GOT3 (cell line): ENCODE data around the gene SSR3.
"Not testable (repeated sequence)": the region's sequence is repeated elsewhere in the genome, so short reads cannot be mapped to it uniquely, and the experiment has no call there.

Experiments used
- DNase-seq: peaks from one replicate; lab custom pipeline; 2025; ENCODE audit warnings: mixed read lengths; lab: John Stamatoyannopoulos, UW

Gene SSR3

DNA sequence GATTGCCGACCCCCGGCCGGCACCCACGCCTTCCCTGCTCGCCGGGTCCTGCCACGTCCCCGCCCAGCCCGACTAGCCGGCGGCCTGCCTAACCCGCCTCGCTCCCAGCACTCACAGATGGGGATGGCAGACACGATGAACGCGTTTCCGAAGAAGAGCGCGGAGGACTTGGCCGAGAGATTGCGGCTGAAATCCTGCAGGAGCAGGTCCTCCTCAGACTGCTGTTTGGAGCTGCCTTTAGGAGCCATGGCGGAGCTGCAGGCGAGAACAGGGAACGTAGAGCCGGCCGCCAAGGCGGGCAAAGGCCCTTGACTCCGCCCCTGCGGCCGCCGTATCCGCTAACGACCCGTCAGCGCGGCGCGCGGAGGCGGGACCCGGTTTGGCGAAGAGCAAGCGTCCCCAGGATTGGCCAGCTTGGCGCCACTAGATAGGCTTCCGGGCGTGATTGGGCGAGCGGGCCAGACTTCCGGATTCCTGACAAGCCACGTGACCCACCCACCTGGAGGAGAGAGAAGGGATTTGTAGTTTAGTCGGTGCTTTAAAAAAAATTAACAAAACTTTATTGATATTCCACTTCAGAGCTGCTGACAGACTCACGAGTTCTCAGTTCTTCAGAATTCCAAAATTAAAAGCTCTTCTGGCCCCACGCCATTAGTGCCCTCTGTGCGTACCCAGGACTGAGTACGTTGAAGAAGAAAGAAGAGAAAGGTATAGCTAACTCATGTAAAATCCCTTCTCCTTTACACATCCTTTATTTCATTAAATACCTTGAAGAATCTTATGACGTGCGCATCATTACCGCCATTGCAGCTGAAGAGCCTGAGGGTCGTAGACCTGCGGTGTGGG, at the start of gene SSR3:
TSS of gene SSR3 (minus strand) at position 276 of the 846 bp plus-strand sequence. CDS start at position 248, 28 bp downstream.
- peak; percentile 99 for DNase-seq

DNA sequence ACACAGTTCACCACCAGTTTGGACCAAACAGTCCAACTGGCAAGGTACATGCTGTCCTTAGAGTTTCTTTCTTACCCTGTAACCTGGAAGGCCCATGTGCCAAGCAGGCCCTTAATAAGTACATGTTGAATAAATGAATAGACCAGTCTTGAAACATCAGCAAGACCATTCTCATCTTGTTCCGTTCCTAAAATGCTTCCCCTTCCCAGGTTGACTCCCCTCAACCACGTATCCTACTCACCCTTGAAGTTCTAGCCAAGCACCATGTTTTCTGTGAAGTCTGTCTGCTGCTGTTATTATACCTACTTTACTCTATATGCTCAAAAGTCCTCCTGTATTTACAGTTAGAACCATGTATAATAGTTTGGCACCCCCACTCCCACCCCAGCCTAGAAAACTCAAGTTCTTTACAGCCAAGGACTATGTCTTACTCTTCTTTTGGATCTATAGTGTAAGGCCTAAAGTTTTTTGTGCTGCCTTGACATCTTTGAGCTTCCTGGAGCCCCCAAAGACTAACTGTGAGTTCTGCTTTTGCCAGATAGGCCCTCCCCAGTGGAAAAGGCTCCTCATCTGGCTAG, 49.2 kb upstream of the SSR3 start:
- no peak for DNase-seq

GRCh38 chr3:156603379-156604017, 48.6 kb upstream of the SSR3 start:
- DNase-seq: no peak

- DNase-seq: no peak
Measured at GRCh38 chr3:156602424-156602823, 47.5 kb upstream of the SSR3 start.

DNA sequence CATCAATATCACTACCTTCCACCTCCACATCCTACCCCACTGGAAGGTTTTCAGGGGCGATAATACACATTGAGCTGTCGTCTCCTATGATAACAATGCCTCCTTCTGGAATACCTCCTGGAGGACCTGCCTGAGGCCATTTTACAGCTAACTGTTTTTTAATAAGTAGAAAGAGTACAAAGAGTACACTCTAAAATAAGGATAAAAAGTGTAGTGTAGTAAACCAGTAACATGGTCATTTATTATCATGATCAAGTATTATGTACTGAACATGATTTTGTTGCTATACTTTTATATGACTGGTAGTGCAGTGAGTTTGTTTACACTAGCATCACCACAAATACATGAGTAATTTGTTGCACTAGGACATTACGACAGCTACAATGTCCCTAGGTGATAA, 46.6 kb upstream of the SSR3 start:
- DNase-seq: no peak

GRCh38 chr3:156600834-156601233, 45.9 kb upstream of the SSR3 start:
- DNase-seq: no peak

- no peak for DNase-seq
Measured at GRCh38 chr3:156599089-156599874, 44.4 kb upstream of the SSR3 start.

DNA sequence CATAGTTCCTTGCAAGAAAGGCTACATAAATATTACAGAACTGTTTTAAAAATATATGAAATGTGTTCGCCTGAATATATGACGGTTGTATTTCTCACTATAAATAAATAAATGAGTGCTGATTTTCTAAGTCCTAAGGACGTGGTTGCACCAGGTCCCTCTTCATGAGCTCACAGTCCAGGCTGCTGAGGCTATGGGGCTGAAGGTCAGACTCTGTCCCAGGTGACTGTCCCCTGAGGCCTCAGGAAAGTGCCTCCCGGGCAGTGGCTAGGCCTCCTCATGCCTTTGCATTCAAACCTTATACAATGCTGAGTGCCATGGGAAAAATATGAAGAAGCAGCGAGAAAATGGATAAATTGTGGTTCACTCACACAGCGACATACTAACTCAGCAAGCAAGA, 43.5 kb upstream of the SSR3 start:
- no peak for DNase-seq

DNA sequence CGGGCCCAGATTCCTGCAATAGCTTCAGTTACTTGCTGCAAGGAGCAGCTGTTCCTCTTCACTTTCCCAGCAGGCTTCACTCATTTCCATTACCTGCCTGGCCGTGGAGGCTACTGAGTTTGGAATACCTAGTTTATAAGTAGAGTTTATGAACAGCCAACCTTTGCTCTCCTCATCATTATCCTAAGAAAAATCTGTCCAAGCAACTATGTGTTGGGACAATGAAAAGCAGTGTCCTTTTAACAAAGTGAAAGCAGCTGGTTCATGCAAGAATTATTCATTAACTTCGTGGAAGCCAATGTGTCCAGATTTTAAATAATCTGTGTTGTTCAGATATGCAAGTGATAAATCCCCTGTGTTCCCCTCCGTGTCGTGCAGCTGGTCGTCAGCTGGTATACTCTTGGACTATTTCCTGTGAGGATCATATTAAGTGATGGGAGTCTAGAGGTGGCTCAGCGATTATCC, 39.3 kb upstream of the SSR3 start:
- no peak for DNase-seq

- DNase-seq: no peak
Measured at GRCh38 chr3:156593814-156594213, 38.9 kb upstream of the SSR3 start.

GRCh38 chr3:156589806-156590205, 34.9 kb upstream of the SSR3 start:
- not testable (repeated sequence) for DNase-seq

DNA sequence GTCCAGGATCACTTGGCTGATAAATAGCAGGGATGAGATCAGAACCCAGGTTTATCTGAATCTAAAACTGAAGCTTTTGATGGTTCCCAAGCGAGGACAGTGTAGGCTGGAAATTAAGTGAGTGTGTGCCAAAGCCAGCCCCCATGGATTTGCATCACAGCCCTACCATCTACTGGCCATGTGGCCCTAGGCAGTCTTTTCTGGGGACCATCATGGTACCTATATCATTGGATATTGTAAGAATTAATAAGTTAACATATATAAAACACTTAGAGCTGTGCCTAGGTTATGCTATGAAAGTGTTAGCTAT, 32.8 kb upstream of the SSR3 start:
- no peak for DNase-seq

- no peak for DNase-seq
Measured at GRCh38 chr3:156586905-156587759, 32.2 kb upstream of the SSR3 start.

DNA sequence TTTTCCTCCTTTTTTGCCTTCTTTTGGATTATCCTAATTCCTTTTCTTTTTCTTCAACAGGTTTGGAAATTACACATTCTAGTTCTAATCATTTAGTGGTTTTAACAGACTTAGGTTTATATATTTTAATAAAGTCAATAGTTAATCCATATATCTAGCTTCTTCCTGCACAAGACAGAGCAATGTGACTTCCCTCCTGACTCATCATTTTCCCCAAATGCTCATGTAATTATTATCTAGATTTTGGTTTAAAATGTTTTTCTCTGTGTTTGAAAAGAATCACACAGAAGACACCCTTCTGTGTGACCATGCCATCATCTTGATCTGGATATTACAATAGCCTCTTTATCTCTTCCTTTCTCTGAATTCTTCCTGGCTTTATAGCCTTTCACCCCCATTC, 28.6 kb upstream of the SSR3 start:
- no peak for DNase-seq

DNA sequence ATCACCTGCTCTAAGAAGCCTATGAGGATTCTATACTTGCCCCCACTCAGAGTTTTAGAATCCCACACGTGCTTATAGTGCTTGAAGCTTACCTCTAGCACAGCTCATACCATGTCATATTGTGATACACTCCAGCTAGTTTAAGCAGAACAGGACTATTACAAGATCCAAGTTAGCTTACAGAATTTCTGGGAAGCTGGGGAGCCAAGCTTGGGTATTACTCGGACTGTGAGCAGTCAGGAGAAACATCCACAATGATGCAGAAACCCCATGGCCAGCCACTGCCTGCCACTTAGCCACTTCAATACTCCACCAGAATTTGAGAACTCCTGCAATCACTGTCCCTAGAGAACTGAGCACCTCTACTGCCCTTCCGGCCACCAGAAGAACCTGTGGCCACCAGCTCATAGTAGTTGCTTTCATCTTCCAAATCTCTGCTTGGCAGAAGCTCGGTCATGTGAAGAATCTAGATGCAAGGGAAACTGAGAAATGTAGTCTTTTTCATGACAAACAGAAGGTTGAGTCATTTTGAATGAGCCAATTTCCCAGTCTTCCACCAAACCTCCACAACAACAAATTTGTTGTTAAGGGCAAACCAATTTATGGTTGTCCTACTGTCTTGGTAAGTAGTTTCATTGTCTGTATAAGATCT, 27.7 kb upstream of the SSR3 start:
- DNase-seq: no peak

DNA sequence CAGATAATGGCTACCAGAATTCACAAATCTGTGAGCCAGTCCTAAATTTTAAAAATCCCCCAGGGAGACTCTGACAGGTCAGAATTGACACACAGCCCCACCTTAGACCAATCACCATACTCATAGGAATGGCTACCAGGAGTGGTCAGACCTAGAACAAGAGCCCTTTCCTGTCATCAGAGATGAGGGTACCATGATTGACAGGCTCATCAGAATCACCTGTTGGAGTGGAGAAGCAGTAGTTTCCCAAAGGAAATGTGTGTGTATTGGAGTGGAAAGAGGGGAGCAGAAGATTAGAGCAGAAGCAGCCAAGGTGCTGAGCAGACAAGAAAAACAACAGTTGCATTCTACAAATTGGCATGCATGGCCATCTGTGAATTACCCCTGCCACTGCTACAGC, 27.0 kb upstream of the SSR3 start:
- DNase-seq: no peak

GRCh38 chr3:156581033-156581432, 26.1 kb upstream of the SSR3 start:
- DNase-seq: no peak

DNA sequence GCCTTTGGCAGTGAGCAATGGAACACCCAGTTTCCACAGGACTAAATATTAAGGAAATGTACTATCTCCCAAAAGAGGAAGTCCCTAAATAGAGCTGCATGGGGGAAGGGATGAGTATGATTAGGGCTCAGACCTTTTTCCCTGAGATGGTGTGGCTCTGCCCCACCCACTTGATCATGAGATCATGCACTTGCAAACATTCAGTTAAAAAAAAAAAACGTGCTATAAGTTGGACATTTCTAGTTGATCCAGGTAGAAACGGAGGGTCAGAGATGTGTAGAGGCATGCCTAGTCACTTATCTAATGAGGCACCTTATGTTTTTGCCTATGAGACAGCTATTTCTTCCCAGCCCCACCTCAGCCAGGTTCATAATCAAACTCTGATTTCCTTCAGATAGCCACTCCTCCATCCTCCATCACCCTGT, 24.5 kb upstream of the SSR3 start:
- no peak for DNase-seq

DNA sequence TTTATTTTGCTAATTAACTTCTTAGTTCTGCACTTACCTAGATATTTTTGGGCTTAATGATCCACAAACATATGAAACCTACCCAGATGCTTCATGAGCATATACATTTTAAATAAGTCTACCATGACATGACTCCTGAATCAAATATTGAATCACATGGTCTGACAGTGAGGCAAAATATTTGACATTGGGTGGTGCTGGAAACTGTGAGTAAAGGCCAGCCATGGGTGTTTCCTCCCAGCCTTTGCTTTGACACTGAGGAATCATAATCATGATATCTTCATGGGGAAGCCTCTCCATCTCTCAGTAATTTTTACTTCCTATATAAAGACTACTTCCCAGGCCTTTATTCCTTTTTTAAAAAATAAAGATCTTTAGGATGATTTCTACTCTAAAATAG, 22.8 kb upstream of the SSR3 start:
- DNase-seq: no peak

- no peak for DNase-seq
Measured at GRCh38 chr3:156576651-156577348, 21.9 kb upstream of the SSR3 start.
